Adrenal gland (tissue), 12 donors: ENCODE data around the gene MROH7. TPM values are rescaled to one million over a fixed set of nuclear protein-coding genes. Genes with fewer than 3 reads are reported as not detected.

Source experiments
- DNase-seq, 7 donors: peaks; one replicate each; pipeline ENCODE4 v3.0.0-alpha.2; 2019 to 2020
- H3K27ac ChIP-seq, 5 donors: fragments of 200-600 bp; sonication (generic) in 4 of 5; 1 replicate in 3 of 5; 2 replicates in 2 of 5; pipeline versions ENCODE4 v1.5.1 to v1.8.0; 2016 to 2020; ENCODE audit warnings: mild to moderate bottlenecking in 1 of 5
- H3K27me3 ChIP-seq: fragments of 200-600 bp; 2 replicates; pipeline ENCODE4 v1.8.0; 2021
- H3K36me3 ChIP-seq, 2 donors: fragments of 200-600 bp; replicated peaks in 1 of 2; 1 replicate in 1 of 2; 2 replicates in 1 of 2; pipeline versions ENCODE4 v1.5.1 to v1.8.0; 2018 to 2022
- H3K4me1 ChIP-seq, 2 donors: fragments of 200-600 bp; replicated peaks in 1 of 2; 1 replicate in 1 of 2; 2 replicates in 1 of 2; pipeline versions ENCODE4 v1.5.1 to v1.8.0; 2018 to 2021
- H3K4me3 ChIP-seq, 4 donors: fragments of 200-600 bp; sonication (generic) in 3 of 4; one replicate each; pipeline ENCODE4 v1.5.1; 2016 to 2018
- H3K9me3 ChIP-seq, 3 donors: fragments of 200-600 bp; sonication (generic) in 1 of 3; replicated peaks in 1 of 3; 1 replicate in 2 of 3; 2 replicates in 1 of 3; pipeline versions ENCODE4 v1.5.1 to v1.8.0; 2016 to 2021
- POLR2A ChIP-seq, 2 donors: fragments of 450-650 bp; IDR thresholded peaks; one replicate each; pipeline ENCODE4 v1.6.1; 2017; ENCODE audit warnings: antibody characterized with exemption in 2 of 2, mild to moderate bottlenecking in 2 of 2, moderate library complexity in 1 of 2
- WGBS, 4 donors: extraction: QIAGEN DNeasy Blood & Tissue Kit in 2 of 4; methylation state at CpG; one replicate each; pipeline versions ENCODE4 v1.1.5 to v1.1.7; 2013 to 2017; 5-methylcytosine and 5-hydroxymethylcytosine counted together
- intact Hi-C, 2 donors: fragments of 100-400 bp; cut with DNase I; formaldehyde crosslinking; loops; one replicate each; pipeline versions ENCODE4 v1.14.1 to v1.15.0; 2022 to 2023
- polyA plus RNA-seq, 3 donors: library from polyadenylated mRNA; stranded (reverse); fragments of 200-250 nt in 2 of 3; fragments of 350-450 nt in 1 of 3; fragmentation: Illumina TruSeq in 1 of 3; extraction: RNeasy Lipid Tissue Mini Kit (QIAGEN cat#74804) in 1 of 3; gene quantifications; one replicate each; pipeline ENCODE4 v1.2.3, GENCODE V29; 2013 to 2014
- total RNA-seq, 9 donors: library from RNA; depleted of rRNA in 4 of 9; stranded (reverse); fragments of >200 nt in 4 of 9; fragments of 120-200 nt in 1 of 9; fragmentation: NEBNext Ultra II Directional in 1 of 9; extraction: Animal tissue kit (Norgen Biotek cat#: 25700) in 1 of 9; gene quantifications; one replicate each; pipeline versions ENCODE4 v1.1.0 to v1.2.4, GENCODE V29; 2013 to 2023
- TF ChIP-seq, protein P1 (sequence below), 6 experiments: fragments of 450-650 bp in 4 of 6; fragments of 200-600 bp in 2 of 6; sonication (generic) in 1 of 6; IDR thresholded peaks; 1 replicate in 5 of 6; 2 replicates in 1 of 6; pipeline versions ENCODE4 v1.5.1 to v1.8.0; 2016 to 2021; ENCODE audit warnings: antibody characterized with exemption in 6 of 6, mild to moderate bottlenecking in 2 of 6, moderate library complexity in 1 of 6
- donor health status: healthy with polysubstance abuse.
- donor health status: Bipolar disorder and iron deficiency.
- donor health status: DM: yes; HTN: yes; CAD: no.
- donor health status: DM: no; HTN: no; CAD: no.
- donor health status: DM: no; HTN: no; CAD: no.
- donor health status: DM: yes; HTN: yes; CAD: no.

The MROH7 gene
- total and polyA plus RNA-seq, 12 donors: 0.62 to 13.0 (median 2.1) TPM

DNA sequence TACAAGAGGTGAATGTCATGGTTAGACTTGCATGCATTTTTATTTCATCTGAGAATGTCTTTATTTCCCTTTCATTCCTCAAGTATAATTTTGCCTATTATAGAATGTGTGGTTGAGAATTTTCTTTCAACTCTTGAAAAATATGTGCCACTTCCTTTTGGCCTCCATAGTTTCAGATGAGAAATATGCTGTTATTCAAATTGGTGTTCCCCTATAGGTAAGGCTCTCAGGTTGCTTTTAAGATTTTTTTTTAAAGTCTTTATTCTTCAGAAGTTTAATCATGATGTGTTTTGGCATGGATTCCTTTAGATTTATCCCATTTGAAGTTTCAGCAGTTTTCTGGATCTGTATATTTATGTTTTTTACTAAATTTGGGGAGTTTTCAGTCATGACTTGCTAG, 2.1 kb downstream of the MROH7 start:
- Histone ChIP-seq H3K27me3 (no peaks in the 10 kb centered on the region), H3K27ac (no peak overlapping the region), H3K36me3 (no peaks in the 10 kb centered on the region), H3K4me1 (peaks cover 0 to 10% of the 10 kb centered on the region in 2 donors), H3K9me3 (peaks cover 0 to 10% (median 0%) of the 10 kb centered on the region in 3 donors), H3K4me3 (no peak overlapping the region)
- intact Hi-C loops: no loop called here
- no peak for TF ChIP-seq POLR2A (IDR thresholded peaks at IDR 0.05)
- TF ChIP-seq, protein P1, sequence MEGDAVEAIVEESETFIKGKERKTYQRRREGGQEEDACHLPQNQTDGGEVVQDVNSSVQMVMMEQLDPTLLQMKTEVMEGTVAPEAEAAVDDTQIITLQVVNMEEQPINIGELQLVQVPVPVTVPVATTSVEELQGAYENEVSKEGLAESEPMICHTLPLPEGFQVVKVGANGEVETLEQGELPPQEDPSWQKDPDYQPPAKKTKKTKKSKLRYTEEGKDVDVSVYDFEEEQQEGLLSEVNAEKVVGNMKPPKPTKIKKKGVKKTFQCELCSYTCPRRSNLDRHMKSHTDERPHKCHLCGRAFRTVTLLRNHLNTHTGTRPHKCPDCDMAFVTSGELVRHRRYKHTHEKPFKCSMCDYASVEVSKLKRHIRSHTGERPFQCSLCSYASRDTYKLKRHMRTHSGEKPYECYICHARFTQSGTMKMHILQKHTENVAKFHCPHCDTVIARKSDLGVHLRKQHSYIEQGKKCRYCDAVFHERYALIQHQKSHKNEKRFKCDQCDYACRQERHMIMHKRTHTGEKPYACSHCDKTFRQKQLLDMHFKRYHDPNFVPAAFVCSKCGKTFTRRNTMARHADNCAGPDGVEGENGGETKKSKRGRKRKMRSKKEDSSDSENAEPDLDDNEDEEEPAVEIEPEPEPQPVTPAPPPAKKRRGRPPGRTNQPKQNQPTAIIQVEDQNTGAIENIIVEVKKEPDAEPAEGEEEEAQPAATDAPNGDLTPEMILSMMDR (IDR thresholded peaks at IDR 0.05): no peak
- no peak for DNase-seq

GRCh38 chr1:54645806-54646676, 4.5 kb downstream of the MROH7 start:
- peaks cover 0 to 10% (median 0%) of the 10 kb centered on the region in 3 donors for H3K9me3 ChIP-seq
- WGBS, 4 donors: 32 to 55% (median 46%) methylated on average over 6 to 7 of the region's 7 CpGs
- no peaks in the 10 kb centered on the region for H3K27me3 ChIP-seq
- peaks cover 0 to 8% of the 10 kb centered on the region in 2 donors for H3K4me1 ChIP-seq
- intact Hi-C loops: no loop called here
- no peak for TF ChIP-seq POLR2A (IDR thresholded peaks at IDR 0.05)
- TF ChIP-seq, protein P1 (IDR thresholded peaks at IDR 0.05): no peak
- DNase-seq: peak; percentile 20 to 79 (median 63)
- H3K27ac ChIP-seq: no peak overlapping the region
- H3K36me3 ChIP-seq: no peaks in the 10 kb centered on the region
- H3K4me3 ChIP-seq: no peak overlapping the region

DNA sequence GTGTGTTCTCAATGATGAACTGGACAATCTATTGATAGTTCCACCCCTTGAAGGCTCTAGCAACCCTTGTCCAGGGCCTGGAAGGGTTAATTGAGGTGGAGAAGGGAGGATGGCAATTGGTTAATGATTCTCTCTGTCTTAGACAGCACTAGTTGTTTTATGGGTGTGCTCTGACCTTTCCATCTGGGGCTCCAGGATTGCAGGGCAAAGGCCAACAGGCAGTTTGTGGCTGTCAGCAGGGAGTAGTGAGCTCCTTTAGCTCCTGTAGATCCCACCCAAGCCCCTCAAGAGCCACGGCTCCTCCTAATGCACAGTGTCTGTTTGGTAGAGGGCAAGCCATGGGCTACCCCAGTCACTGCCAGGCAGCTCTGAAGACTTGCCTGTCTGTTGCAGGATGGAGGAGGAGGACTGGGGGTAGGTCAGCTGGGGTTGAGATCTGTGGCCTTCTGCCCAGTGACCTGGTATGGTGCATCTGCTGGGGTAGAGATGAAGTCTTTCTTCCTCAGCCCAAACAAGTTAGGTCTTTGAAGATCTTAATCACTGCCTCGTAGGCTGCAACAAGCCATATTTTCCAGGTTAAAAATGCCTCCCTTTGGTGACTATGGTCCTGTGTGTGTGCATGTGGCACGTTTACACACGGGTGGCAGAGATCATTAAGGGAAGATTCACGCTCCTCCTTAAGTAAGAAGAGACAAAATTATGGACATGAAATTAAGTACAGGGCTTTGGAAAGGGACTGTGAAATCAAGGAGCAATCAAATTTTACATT, 7.7 kb downstream of the MROH7 start:
- intact Hi-C loops: no loop called here

DNA sequence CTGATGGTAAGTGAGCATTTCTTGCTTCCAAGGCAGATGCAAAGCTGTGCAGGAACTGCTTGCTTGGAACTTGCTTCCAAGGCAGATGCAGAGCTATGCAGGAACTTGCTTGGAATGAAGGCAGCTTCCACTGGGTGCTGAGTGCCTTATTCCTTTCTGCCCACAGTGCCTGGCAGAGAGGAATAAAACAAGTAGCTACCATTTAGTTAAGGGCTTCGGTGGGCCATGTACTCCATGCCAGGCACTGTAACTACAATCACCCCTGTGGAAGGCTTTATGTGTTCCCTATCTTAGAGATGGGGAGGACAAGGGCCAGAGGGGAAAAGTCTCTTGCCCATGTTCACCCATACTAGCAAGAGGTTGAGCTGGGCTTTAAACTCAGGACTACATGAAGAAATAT, 8.3 kb downstream of the MROH7 start:
- intact Hi-C loops: no loop called here
- Histone ChIP-seq H3K27me3 (no peaks in the 10 kb centered on the region), H3K9me3 (no peaks in the 10 kb centered on the region), H3K36me3 (no peaks in the 10 kb centered on the region), H3K27ac (no peak overlapping the region), H3K4me3 (no peak overlapping the region), H3K4me1 (peaks cover 0 to 7% of the 10 kb centered on the region in 2 donors)
- DNase-seq: no peak
- WGBS, 4 donors: 87 to 100% (median 89%) methylated on average over 1 of the region's 1 CpG
- no peak for TF ChIP-seq POLR2A (IDR thresholded peaks at IDR 0.05)
- TF ChIP-seq, protein P1 (IDR thresholded peaks at IDR 0.05): no peak

More for the DNA sequence above, 7.7 kb downstream of the MROH7 start:
- Histone ChIP-seq H3K27ac (no peak overlapping the region), H3K4me3 (no peak overlapping the region), H3K36me3 (no peaks in the 10 kb centered on the region), H3K9me3 (peaks cover 0 to 4% (median 0%) of the 10 kb centered on the region in 3 donors), H3K27me3 (no peaks in the 10 kb centered on the region), H3K4me1 (peaks cover 0 to 7% of the 10 kb centered on the region in 2 donors)
- TF ChIP-seq, protein P1 (IDR thresholded peaks at IDR 0.05): no peak
- TF ChIP-seq POLR2A (IDR thresholded peaks at IDR 0.05): no peak
- 70 to 81% (median 75%) methylated on average over 4 to 5 of the region's 5 CpGs for WGBS, 4 donors
- DNase-seq: no peak
